ENCODE results near the gene ZWILCH.

DNA sequence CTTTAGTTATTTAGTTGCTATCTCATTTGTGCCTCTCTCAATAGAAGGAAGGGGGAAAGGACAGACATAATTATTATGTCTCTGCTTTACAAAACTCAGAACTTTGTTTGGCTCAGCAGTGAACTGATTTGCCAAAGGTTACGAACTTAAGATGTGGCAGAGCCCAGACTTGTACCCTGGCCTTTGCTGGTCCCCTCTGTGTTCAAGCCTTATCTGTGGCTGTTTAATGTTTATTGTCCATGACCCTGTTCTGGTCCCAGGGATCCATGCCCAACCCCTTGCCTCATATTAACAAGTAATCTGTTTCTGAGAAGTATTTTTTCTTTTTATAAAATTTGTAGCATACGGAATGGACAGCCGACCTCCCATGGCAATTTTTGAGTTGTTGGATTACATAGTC, 18.2 kb upstream of the ZWILCH start:
- no peak for TF ChIP-seq CTCF (IDR thresholded peaks at IDR 0.05)
- TF ChIP-seq POLR2A (IDR thresholded peaks at IDR 0.05): no peak
- no peak for TF ChIP-seq EP300 (IDR thresholded peaks at IDR 0.05)

Measured in ovary (tissue), 3 donors.